ENCODE results near the gene EID3.

- no peak for TF ChIP-seq CTCF (IDR thresholded peaks at IDR 0.05)
- no peak for TF ChIP-seq POLR2A (IDR thresholded peaks at IDR 0.05)
- no peak for TF ChIP-seq POLR2AphosphoS5 (IDR thresholded peaks at IDR 0.05)
Measured at GRCh38 chr12:104280111-104280510, 23.4 kb upstream of the EID3 start.
